Smooth muscle cell (in vitro differentiated cells): ENCODE results near the gene MGAT3. TPM values are rescaled to one million over a fixed set of nuclear protein-coding genes. Genes with fewer than 3 reads are reported as not detected.
"Not testable (repeated sequence)": the region's sequence is repeated elsewhere in the genome, so short reads cannot be mapped to it uniquely, and the experiment has no call there.

Experiments used
- DNase-seq: peaks from one replicate; lab custom pipeline; 2025; ENCODE audit not compliant: unreplicated experiment; lab: John Stamatoyannopoulos, UW
- H2AFZ ChIP-seq: fragments of 200-600 bp; sonication (generic); 2 replicates; pipeline ENCODE4 v1.6.0; 2016; ENCODE audit warnings: antibody characterized with exemption, low read depth, mild to moderate bottlenecking
- H3F3A ChIP-seq: fragments of 200-600 bp; sonication (generic); 2 replicates; pipeline ENCODE4 v1.6.0; 2017; ENCODE audit warnings: antibody characterized with exemption, low read depth
- H3K27ac ChIP-seq: fragments of 200-600 bp; sonication (generic); 2 replicates; pipeline ENCODE4 v1.5.1; 2016; ENCODE audit warnings: low read depth, mild to moderate bottlenecking
- H3K27me3 ChIP-seq: fragments of 200-600 bp; sonication (generic); 2 replicates; pipeline ENCODE4 v1.6.1; 2016; ENCODE audit warnings: low read depth, mild to moderate bottlenecking
- H3K36me3 ChIP-seq: fragments of 200-600 bp; sonication (generic); 2 replicates; pipeline ENCODE4 v1.5.1; 2016; ENCODE audit warnings: low read depth
- H3K4me1 ChIP-seq: fragments of 200-600 bp; sonication (generic); 2 replicates; pipeline ENCODE4 v1.5.1; 2016; ENCODE audit warnings: low read depth
- H3K4me2 ChIP-seq: fragments of 200-600 bp; sonication (generic); 2 replicates; pipeline ENCODE4 v1.6.0; 2016; ENCODE audit warnings: mild to moderate bottlenecking
- H3K4me3 ChIP-seq: fragments of 200-600 bp; sonication (generic); 2 replicates; pipeline ENCODE4 v1.5.1; 2016; ENCODE audit warnings: mild to moderate bottlenecking
- H3K79me2 ChIP-seq: fragments of 200-600 bp; sonication (generic); 2 replicates; pipeline ENCODE4 v1.6.0; 2016; ENCODE audit warnings: low read depth, mild to moderate bottlenecking
- H3K9ac ChIP-seq: fragments of 200-600 bp; sonication (generic); 2 replicates; pipeline ENCODE4 v1.6.0; 2016; ENCODE audit warnings: low read depth
- H3K9me3 ChIP-seq: fragments of 200-600 bp; sonication (generic); replicated peaks from 2 replicates; pipeline ENCODE4 v1.5.1; 2016; ENCODE audit warnings: low read depth
- H4K20me1 ChIP-seq: fragments of 200-600 bp; sonication (generic); 2 replicates; pipeline ENCODE4 v1.6.0; 2016; ENCODE audit warnings: low read depth
- WGBS: methylation state at CpG from one replicate; pipeline ENCODE4 v1.1.7; 2016; ENCODE audit warnings: low lambda C conversion rate; 5-methylcytosine and 5-hydroxymethylcytosine counted together
- polyA plus RNA-seq: library from polyadenylated mRNA; unstranded; fragments of >200 nt; fragmentation: Nextera tagmentation; extraction: Ambion mirVana; gene quantifications from 2 replicates; pipeline ENCODE4 v1.2.1, GENCODE V29; 2016
- total RNA-seq: library from RNA; depleted of rRNA; stranded (reverse); fragments of >200 nt; gene quantifications from 2 replicates; pipeline ENCODE4 v1.2.3, GENCODE V29; 2014
- TF ChIP-seq, protein P1 (sequence below): fragments of 200-600 bp; sonication (generic); IDR thresholded peaks from 2 replicates; pipeline ENCODE4 v1.5.1; 2017; ENCODE audit warnings: borderline replicate concordance, mild to moderate bottlenecking, antibody characterized with exemption; ENCODE audit not compliant: insufficient read depth, poor library complexity, severe bottlenecking

The MGAT3 gene
- total and polyA plus RNA-seq, 2 experiments from 2014 or later, result 3.9 to 7.8 TPM

DNA sequence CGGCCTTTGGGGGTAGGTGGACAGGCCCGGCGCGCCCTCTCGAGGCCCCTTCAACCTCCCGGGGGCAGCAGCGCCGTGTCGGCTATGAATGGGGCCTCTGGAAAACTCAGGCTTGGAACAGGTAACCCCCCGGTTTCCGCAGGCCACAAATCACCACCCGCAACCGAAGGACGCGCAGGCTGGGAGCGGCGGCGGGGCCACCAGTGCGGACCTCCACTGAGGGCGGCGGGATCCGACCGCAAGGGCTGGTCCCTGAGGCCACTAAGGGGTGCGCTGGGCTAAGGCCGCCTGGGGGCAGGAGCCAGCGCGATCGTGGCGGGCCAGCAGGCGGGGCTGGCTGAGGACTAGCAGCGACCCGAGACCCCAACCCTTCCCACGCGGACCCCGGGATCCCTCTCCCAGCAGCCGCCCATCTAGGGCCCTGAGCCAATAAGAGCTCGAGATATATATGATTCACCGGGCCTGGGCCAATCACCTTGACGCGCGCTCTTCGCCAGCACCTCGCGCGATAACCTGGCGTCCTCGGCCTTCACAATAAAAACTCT lies 62.9 kb downstream of the MGAT3 start:
- Histone ChIP-seq H3F3A (peaks cover 34% of the 10 kb centered on the region), H4K20me1 (peaks cover 50% of the 10 kb centered on the region), H3K27me3 (no peaks in the 10 kb centered on the region), H3K9ac (peak overlapping the region; percentile 99), H3K4me2 (peak overlapping the region; percentile 87), H3K27ac (peak overlapping the region; percentile 99), H3K36me3 (no peaks in the 10 kb centered on the region), H3K4me1 (peaks cover 22% of the 10 kb centered on the region), H3K4me3 (peak overlapping the region; percentile 95), H2AFZ (peak overlapping the region; percentile 60), H3K79me2 (peaks cover 37% of the 10 kb centered on the region), H3K9me3 (no peaks in the 10 kb centered on the region)
- peak; percentile 88 for DNase-seq
- TF ChIP-seq, protein P1, sequence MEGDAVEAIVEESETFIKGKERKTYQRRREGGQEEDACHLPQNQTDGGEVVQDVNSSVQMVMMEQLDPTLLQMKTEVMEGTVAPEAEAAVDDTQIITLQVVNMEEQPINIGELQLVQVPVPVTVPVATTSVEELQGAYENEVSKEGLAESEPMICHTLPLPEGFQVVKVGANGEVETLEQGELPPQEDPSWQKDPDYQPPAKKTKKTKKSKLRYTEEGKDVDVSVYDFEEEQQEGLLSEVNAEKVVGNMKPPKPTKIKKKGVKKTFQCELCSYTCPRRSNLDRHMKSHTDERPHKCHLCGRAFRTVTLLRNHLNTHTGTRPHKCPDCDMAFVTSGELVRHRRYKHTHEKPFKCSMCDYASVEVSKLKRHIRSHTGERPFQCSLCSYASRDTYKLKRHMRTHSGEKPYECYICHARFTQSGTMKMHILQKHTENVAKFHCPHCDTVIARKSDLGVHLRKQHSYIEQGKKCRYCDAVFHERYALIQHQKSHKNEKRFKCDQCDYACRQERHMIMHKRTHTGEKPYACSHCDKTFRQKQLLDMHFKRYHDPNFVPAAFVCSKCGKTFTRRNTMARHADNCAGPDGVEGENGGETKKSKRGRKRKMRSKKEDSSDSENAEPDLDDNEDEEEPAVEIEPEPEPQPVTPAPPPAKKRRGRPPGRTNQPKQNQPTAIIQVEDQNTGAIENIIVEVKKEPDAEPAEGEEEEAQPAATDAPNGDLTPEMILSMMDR, result peak; percentile 21
- 2% methylated on average over 31 of the region's 47 CpGs for WGBS

DNA sequence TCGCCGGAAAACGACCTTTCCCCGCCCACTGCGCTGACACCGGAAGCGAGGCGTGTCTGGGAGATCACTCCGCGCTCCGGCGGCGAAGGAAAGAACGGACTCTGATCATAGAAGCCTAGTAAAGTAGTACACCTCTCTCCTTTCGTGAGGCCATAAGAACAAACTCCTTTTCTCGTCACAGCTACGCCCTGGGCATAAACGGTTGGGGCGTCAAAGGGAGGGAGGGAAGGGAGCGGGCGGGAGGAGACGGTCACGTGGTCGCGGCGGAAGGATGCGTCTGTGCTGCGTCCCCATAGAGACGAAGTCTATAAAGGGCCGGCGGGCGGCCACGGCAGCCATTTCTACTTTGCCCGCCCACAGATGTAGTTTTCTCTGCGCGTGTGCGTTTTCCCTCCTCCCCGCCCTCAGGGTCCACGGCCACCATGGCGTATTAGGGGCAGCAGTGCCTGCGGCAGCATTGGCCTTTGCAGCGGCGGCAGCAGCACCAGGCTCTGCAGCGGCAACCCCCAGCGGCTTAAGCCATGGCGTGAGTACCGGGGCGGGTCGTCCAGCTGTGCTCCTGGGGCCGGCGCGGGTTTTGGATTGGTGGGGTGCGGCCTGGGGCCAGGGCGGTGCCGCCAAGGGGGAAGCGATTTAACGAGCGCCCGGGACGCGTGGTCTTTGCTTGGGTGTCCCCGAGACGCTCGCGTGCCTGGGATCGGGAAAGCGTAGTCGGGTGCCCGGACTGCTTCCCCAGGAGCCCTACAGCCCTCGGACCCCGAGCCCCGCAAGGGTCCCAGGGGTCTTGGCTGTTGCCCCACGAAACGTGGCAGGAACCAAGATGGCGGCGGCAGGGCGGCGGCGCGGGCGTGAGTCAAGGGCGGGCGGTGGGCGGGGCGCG lies 63.7 kb downstream of the MGAT3 start, which contains the start of gene ATF4:
TSS of gene ATF4 (plus strand) at position 337 of the 880 bp plus-strand sequence. CDS start 884 bp downstream, outside the sequence.
- under 1% methylated on average over 69 of the region's 86 CpGs for WGBS
- Histone ChIP-seq H3K4me2 (peak within 1 kb of the TSS; percentile 98), H3K9ac (peak within 1 kb of the TSS; percentile 99), H3K4me1 (peaks cover 22% of the 10 kb centered on the region), H3K9me3 (no peaks in the 10 kb centered on the region), H3F3A (peaks cover 34% of the 10 kb centered on the region), H3K79me2 (peaks cover 34% of the 10 kb centered on the region), H3K36me3 (no peaks in the 10 kb centered on the region), H3K27me3 (no peaks in the 10 kb centered on the region), H4K20me1 (peaks cover 50% of the 10 kb centered on the region), H3K27ac (peak within 1 kb of the TSS; percentile 99), H3K4me3 (peak within 1 kb of the TSS; percentile 95), H2AFZ (peak within 1 kb of the TSS; percentile 96)
- TF ChIP-seq, protein P1, result no peak
- peak; percentile 99 for DNase-seq

GRCh38 chr22:39521106-39521885 lies 64.5 kb downstream of the MGAT3 start:
- H4K20me1 ChIP-seq, result peaks cover 59% of the 10 kb centered on the region

GRCh38 chr22:39522091-39522490 lies 65.3 kb downstream of the MGAT3 start:
- Histone ChIP-seq H4K20me1 (peaks cover 66% of the 10 kb centered on the region), H3K27ac (peak overlapping the region; percentile 99), H3F3A (peaks cover 32% of the 10 kb centered on the region), H3K4me3 (peak overlapping the region; percentile 95), H3K4me1 (peaks cover 22% of the 10 kb centered on the region), H3K4me2 (peak overlapping the region; percentile 98), H3K9ac (peak overlapping the region; percentile 99), H3K79me2 (peaks cover 29% of the 10 kb centered on the region)
- H3K9me3 ChIP-seq, H2AFZ ChIP-seq, H3K27me3 ChIP-seq, H3K36me3 ChIP-seq, DNase-seq: not testable (repeated sequence)
- 45% methylated on average over 5 of the region's 5 CpGs for WGBS

More at GRCh38 chr22:39521106-39521885, 64.5 kb downstream of the MGAT3 start:
- WGBS, result 5% methylated on average over 26 of the region's 28 CpGs
- H3F3A ChIP-seq, result peaks cover 34% of the 10 kb centered on the region
- H3K27ac ChIP-seq, result peak overlapping the region; percentile 99
- peaks cover 34% of the 10 kb centered on the region for H3K79me2 ChIP-seq
- H3K4me1 ChIP-seq, result peaks cover 22% of the 10 kb centered on the region
- H3K9ac ChIP-seq, result peak overlapping the region; percentile 99
- H3K9me3 ChIP-seq, DNase-seq, H2AFZ ChIP-seq, H3K36me3 ChIP-seq, H3K27me3 ChIP-seq: not testable (repeated sequence)
- peak overlapping the region; percentile 95 for H3K4me3 ChIP-seq
- peak overlapping the region; percentile 98 for H3K4me2 ChIP-seq
